Cardiac muscle cell (in vitro differentiated cells and primary cell): ENCODE measurements around the gene ABHD10. TPM values are rescaled to one million over a fixed set of nuclear protein-coding genes. Genes with fewer than 3 reads are reported as not detected.
A peak's percentile ranks its signal among the peaks of the same experiment; 100 is the strongest.

Source experiments
- DNase-seq, 2 donors: peaks; one replicate each; pipeline versions ENCODE4 v3.0.0 to v3.0.0-alpha.2; 2010 to 2017; ENCODE audit warnings: low read depth in 1 of 2, low spot score in 1 of 2
- H3K27ac ChIP-seq: fragments of 200-600 bp; sonication (generic); 2 replicates; pipeline ENCODE4 v1.5.1; 2016
- H3K27me3 ChIP-seq: fragments of 200-600 bp; sonication (generic); 2 replicates; pipeline ENCODE4 v1.6.0; 2016; ENCODE audit warnings: control low read depth
- H3K36me3 ChIP-seq: fragments of 200-600 bp; sonication (generic); 2 replicates; pipeline ENCODE4 v1.5.1; 2016; ENCODE audit warnings: control low read depth
- H3K4me1 ChIP-seq: fragments of 200-600 bp; sonication (generic); 2 replicates; pipeline ENCODE4 v1.8.1; 2017; ENCODE audit warnings: low read depth, mild to moderate bottlenecking, mixed run types
- H3K4me3 ChIP-seq: fragments of 200-600 bp; sonication (generic); 2 replicates; pipeline ENCODE4 v1.5.1; 2016; ENCODE audit warnings: mild to moderate bottlenecking
- H3K9me3 ChIP-seq: fragments of 200-600 bp; sonication (generic); 2 replicates; pipeline ENCODE4 v1.5.1; 2017; ENCODE audit warnings: low read depth, mild to moderate bottlenecking, control low read depth
- CTCF ChIP-seq: IDR thresholded peaks from 2 replicates; pipeline ENCODE4 v1.5.1; 2012; ENCODE audit warnings: low read depth, mild to moderate bottlenecking, low read length
- polyA plus RNA-seq: library from polyadenylated mRNA; unstranded; fragments of >200 nt; fragmentation: Nextera tagmentation; extraction: Ambion mirVana; gene quantifications from 2 replicates; pipeline ENCODE4 v1.2.1, GENCODE V29; 2016
- total RNA-seq: library from RNA; depleted of rRNA; stranded (reverse); fragments of >200 nt; gene quantifications from 2 replicates; pipeline ENCODE4 v1.2.3, GENCODE V29; 2016

The ABHD10 gene
- total and polyA plus RNA-seq, 2 experiments from 2014 or later, result 22.6 to 37.6 TPM

GRCh38 chr3:111970376-111970775 is 8.4 kb upstream of the ABHD10 start:
- Histone ChIP-seq H3K4me1 (peaks cover 16% of the 10 kb centered on the region), H3K36me3 (no peaks in the 10 kb centered on the region), H3K27ac (no peak overlapping the region), H3K9me3 (no peaks in the 10 kb centered on the region), H3K4me3 (no peak overlapping the region), H3K27me3 (no peaks in the 10 kb centered on the region)
- TF ChIP-seq CTCF, result no peak
- no peak for DNase-seq

- H3K27ac ChIP-seq, result no peak overlapping the region
- H3K27me3 ChIP-seq, result no peaks in the 10 kb centered on the region
- H3K4me3 ChIP-seq, result no peak overlapping the region
- no peaks in the 10 kb centered on the region for H3K36me3 ChIP-seq
- no peak for TF ChIP-seq CTCF
- H3K9me3 ChIP-seq, result no peaks in the 10 kb centered on the region
- H3K4me1 ChIP-seq, result peaks cover 15% of the 10 kb centered on the region
- DNase-seq, result peak in 1 of 2 donors; percentile 28
Observed at GRCh38 chr3:111971533-111972130, 7.2 kb upstream of the ABHD10 start.

GRCh38 chr3:111972891-111973290 is 5.9 kb upstream of the ABHD10 start:
- Histone ChIP-seq H3K4me3 (no peak overlapping the region), H3K27me3 (no peaks in the 10 kb centered on the region), H3K36me3 (no peaks in the 10 kb centered on the region), H3K27ac (no peak overlapping the region), H3K9me3 (no peaks in the 10 kb centered on the region), H3K4me1 (peaks cover 6% of the 10 kb centered on the region)
- TF ChIP-seq CTCF, result no peak
- DNase-seq, result no peak

- Histone ChIP-seq H3K27me3 (no peaks in the 10 kb centered on the region), H3K27ac (no peak overlapping the region), H3K4me3 (no peak overlapping the region), H3K36me3 (no peaks in the 10 kb centered on the region), H3K4me1 (peaks cover 10% of the 10 kb centered on the region), H3K9me3 (no peaks in the 10 kb centered on the region)
- no peak for TF ChIP-seq CTCF
- DNase-seq, result no peak
Observed at GRCh38 chr3:111975131-111975530, 3.7 kb upstream of the ABHD10 start.

GRCh38 chr3:111976254-111976653 is 2.6 kb upstream of the ABHD10 start:
- H3K4me3 ChIP-seq, result no peak overlapping the region
- no peak for DNase-seq
- H3K4me1 ChIP-seq, result peaks cover 10% of the 10 kb centered on the region
- no peak overlapping the region for H3K27ac ChIP-seq
- TF ChIP-seq CTCF, result no peak
- H3K9me3 ChIP-seq, result no peaks in the 10 kb centered on the region
- no peaks in the 10 kb centered on the region for H3K36me3 ChIP-seq
- H3K27me3 ChIP-seq, result no peaks in the 10 kb centered on the region
